ENCODE results near the gene CCT4.

GRCh38 chr2:61855318-61855613, 33.2 kb downstream of the CCT4 start:
- no peak for TF ChIP-seq CTCF (conservative IDR thresholded peaks at IDR 0.05; ENCODE audit: low read length)
- no peak for TF ChIP-seq EZH2phosphoT487 (IDR thresholded peaks at IDR 0.05; ENCODE audit: borderline replicate concordance, low read depth, low read length)
